ENCODE data around the gene AMPD2.
"Not testable (repeated sequence)": the region's sequence is repeated elsewhere in the genome, so short reads cannot be mapped to it uniquely, and the experiment has no call there.

DNA sequence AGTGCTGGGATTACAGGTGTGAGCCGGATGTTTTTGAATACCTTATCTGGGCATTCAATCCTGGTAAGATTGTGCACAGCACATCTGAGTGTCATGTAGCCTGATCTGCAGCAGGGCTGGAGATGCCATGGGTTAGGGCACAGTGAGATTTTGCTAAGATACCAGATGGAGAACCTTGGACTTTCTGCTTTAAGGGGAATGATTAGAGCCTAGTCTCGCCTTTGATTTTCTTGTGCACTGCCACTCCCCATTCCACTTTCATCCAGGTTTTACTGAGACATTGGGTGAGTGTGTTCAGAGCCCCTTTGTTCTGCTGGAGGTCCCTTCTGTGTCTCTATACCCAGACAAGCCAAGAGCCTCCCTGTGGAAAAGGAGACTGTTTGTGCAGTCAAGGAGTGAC is 54.2 kb downstream of the AMPD2 start:
- TF ChIP-seq POLR2A (IDR thresholded peaks at IDR 0.05); CTCF (IDR thresholded peaks at IDR 0.05 in 8 of 11, conservative IDR thresholded peaks at IDR 0.05 in 3 of 11); POLR2AphosphoS5 (IDR thresholded peaks at IDR 0.05): not testable (repeated sequence)

All from spleen (tissue), 7 donors.